NCI-H1105 (cell line): ENCODE results near the gene CENPP.

ENCODE experiments used
- DNase-seq: peaks from one replicate; lab custom pipeline; 2025; lab: John Stamatoyannopoulos, UW

CENPP gene

DNA sequence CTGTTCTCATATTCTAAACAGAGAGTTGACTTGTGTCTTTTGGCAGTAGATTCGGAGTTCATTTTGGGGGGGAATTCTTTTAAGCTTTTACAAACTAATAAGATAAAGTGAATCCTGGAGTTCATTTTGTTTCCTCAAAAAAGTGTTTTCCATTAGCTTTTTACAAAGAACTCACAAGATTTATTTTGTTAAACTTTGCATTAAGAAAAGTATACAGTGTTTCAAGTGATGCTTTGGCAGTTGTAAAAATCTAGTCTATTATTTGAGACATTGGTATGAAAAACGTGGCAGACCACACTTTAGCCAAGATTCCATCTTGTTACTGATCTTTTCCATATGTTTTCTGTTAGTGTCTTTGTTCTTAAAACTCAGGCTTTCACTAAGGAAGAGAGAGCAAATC, 99.7 kb downstream of the CENPP start:
- DNase-seq = no peak

DNA sequence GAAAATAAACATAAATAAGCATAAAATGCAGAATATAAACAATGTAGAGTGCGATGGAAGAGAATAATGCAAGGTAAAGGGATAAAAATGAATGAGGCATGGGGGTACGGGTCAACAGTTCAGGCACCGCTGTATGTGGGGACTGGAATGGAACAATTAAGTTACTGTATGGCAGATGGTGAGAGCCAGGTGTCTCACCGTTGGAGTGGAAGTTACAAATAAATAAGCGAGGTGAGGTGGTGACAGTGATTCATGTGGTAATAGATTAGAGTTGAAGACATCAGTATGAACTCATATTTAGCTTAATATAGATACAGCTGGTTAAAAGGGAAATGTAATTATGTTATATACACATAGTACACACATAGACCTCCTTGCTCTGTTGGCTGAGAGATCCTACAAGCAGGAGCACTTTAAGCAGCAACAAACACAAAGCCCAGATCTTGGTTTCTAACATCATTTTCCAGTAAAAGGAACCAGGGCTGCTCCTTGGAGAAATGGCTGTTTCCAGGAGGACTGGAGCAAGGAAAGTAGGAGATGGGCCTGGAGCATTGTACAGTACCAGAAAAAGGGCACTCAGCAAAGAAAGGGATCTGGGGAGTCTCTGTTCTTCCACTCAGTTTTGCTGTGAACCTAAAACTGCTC, 100.9 kb downstream of the CENPP start:
- peak; percentile 12 for DNase-seq

DNA sequence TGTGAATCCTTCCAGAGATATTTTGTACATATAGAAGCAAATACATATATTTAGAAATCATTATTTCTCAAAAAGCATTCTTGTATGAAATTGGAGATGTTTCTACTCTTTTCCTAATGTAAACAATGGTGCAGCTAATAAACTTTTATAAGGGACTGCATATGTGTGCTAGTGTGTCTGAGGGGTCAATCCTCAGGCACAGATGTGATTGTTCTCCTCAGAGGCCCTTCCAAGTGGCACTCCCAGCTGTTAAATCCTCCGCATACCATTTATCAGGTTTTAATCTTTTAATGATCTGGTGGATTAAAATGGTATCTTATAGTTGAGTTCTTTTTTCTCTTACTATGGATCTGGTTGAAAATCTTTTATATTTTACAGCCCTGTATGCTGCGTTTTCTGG, 104.1 kb downstream of the CENPP start:
- DNase-seq = no peak

DNA sequence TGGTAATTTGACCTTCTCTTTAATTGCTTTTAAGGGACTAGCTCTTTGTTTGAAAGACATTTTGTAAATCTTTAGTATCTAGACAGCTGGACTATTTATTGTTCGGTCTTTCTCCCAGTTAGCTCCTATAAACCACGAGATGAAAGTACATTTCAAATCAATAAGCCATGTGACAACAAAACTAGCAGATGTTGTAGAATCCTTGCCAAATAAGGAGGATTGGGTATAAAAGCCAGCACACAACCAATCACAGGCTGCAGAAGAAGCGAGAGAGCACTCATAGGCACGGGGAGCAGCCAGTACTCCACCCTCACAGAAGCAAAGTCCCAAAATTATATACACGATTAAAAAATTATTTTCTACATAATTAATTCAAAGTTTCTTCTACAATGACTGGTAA, 106.6 kb downstream of the CENPP start:
- no peak for DNase-seq

DNA sequence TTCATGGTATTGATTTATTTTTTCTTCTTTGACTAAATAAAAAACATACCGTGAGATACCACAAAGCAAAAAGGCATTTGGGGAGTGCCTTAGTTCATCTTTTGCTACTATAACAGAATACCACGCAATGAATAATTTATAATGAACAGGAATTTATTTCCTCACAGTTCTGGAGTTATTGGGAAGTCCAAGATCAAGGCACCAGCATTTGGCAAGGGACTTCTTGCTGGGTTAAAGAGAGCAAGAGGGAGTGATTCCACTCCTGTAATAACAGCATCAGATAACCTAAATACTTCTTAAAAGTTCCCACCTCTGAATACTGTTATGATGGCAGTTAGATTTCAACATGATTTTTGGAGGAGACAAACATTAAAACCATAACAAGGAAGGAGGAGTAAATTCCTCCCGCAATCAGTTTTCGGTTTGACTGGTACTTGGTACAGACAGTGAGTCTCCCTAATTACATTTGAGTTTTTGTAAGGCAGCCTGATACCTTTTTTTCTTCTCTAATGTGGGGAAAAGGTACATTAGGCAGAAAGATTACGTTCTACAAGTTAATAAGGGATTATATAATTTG, 107.3 kb downstream of the CENPP start:
- no peak for DNase-seq

DNA sequence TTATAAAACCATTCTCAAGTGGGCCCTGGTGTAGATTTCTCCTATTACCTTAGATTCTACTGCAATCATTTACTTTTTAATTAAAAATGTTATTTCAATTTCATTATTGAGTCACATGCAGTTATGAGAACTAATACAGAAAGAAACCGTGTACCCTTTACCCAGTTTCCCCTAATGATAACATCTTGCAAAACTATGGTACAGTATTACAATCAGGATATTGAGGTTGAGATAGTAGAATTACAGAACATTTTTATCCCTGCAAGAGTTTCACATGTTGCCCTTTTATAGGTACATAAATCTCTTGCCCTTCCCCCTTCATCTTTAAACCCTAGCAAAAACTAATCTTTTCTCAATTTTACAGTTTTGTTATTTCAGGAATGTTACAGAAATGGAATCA, 109.5 kb downstream of the CENPP start:
- DNase-seq = no peak

DNA sequence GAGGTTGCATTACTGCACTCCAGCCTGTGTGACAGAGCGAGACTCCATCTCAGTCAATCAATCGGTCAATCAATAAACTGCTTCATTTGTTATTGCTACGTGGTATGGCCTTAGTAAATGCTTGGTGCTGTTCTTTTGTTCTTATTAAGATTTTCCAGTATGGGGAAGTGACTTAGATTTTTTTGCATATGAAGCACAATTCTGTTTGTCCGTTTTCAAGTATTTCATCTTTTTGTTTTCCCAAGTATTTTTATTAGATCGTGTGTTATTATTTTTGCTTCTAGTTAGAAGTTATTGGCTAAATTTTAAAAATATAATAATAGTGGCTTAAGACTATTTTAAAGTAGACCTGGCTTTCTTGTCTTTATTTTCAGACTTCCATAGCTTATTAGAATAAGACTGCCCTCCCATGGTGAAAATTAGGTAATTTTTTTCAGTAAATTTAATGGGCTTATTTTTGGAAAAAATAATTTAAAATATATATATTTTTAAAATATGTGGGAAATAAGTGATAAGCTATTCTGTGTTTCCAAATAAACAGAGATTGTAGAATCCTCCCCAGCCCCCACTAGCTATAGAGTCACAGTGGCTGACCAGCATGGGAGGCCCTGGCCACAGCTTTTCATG, 113.3 kb downstream of the CENPP start:
- DNase-seq = no peak

DNA sequence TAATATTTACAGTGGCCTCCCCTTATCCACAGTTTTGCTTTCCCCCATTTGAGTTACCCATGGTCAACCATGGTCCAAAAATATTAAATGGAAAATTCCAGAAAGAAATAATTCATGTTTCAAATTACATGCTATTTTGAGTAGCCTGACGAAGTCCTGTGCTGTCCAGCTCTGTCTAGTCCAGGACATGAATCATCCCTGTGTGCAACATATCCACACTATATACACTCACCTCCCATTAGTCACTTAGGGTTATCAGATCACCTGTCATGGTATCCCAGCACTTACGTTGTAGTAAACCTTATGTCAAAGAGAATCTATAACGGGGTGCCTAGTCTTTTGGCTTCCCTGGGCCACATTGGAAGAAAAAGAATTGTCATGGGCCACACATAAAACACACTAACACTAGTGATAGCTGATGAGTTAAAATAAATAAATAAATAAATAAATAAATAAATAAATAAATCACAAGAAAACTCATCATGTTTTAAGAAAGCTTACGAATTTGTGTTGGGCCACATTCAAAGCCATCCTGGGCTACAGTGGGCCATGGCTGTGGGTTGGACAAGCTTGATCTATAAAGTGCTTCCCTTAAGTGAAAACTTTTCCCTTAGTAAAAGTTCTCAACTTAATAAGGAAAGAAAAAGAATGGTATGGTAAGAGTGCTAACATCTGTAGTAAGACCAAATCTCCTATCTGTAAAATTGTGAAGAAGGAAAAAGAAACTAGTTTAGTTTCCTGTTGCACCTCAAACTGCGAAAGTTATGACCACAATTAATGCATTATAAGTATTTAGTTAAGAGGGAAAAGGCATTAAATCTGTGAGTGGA, 114.4 kb downstream of the CENPP start:
- no peak for DNase-seq

DNA sequence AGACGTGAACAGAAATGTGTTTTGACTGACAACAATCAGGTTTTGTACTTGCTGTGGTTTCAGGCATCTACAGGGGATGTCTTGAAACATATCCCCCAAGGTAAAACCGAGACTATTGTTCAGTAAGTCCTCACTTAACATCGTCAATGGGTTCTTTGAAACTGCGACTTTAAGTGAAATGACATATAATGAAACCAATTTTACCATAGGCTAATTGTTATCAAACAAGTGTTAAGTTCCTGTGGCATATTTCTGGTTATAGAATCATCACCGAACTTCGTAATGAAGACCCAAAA, 114.9 kb downstream of the CENPP start:
- DNase-seq = no peak

DNA sequence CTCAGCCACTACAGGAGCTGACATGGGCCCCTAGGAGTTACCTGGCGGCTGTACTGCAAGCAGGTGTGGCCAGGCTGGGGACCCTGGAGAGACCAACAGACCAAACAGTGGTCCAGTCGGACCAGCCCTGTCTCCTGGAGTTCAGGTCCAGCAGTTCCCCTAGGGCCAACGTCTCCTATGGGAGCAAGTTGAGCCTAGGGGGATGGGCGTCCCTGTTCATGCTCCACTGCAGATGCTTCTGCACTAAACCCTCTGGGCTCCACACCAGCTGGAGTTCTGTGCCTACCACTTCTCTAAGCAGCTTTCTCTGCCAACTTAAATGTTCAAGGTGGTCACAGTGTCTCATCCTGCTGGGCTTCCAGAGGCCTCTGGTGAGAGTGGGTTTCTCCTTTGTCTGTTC, 119.1 kb downstream of the CENPP start:
- DNase-seq = no peak

DNA sequence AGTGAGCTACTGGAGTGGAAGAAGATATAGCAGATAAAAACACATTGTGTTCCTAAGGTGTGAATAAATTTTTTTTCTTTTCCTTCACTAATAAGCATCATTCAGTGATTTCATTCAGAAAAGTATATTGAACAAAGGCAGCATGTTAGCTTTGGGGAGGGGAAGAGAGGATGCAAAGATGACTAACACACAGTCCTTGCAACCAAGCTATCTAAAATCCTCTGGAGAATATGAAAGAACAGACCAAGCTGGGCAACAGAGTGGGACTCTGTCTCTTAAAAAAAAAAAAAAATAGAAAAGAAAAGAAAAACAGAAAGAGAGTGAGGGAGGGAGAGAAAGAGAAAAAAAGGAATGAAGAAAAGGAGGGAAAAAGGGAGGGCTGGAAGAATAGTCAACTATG, 120.8 kb downstream of the CENPP start:
- no peak for DNase-seq

DNA sequence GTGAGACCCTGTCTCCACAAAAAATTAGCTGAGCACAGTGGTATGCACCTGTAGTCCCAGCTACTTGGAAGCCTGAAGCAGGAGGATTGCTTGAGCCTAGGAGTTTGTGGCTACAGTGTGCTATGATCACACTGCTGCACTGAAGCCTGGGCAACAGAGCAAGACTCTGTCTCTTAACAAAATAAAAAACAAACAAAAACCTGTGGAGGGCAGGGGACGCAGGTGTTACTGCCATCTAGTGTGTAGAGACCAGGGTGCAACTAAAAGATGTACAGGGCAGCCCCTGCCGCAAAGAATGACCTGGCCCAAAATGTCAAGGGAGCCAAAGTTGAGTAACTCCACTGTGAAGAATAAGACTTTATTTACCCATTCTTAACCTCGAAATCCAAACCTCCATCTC, 129.5 kb downstream of the CENPP start:
- no peak for DNase-seq

DNA sequence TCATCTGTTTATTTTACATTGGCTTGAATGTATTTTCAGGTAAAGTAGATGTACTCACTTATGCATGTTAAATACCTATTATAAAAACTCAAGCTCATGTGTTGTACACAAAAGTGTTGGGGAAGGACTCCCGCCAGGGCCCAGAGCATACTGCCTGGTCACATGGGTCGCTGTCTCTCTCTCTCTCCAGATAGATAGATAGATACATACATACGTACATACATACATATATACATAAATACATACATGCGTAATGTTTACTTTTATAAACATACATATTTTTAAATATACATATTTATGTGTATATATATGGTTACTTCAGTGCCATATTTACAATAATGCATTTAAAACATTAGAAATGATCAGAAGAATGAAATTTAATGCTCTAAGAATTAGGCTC, 131.8 kb downstream of the CENPP start:
- no peak for DNase-seq

DNA sequence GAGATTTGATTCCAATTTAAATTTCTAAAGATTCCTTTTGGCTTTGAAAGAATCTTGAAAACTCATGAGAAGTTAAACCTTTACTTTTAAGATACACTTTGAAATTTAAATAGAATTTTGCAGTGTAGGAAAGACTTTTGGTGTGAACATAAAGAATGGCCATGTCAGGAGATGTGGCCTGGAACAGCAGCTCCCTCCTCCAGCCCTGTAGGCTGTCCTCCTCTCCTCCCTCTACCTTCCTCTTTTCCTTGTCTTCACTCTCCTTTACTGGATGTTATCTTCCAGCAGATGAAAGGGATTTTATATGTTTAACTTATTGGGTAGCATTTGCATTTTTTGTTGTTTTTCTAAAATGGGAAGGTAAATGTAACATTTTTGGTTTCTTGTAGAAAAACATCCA, 137.6 kb downstream of the CENPP start:
- DNase-seq = no peak

DNA sequence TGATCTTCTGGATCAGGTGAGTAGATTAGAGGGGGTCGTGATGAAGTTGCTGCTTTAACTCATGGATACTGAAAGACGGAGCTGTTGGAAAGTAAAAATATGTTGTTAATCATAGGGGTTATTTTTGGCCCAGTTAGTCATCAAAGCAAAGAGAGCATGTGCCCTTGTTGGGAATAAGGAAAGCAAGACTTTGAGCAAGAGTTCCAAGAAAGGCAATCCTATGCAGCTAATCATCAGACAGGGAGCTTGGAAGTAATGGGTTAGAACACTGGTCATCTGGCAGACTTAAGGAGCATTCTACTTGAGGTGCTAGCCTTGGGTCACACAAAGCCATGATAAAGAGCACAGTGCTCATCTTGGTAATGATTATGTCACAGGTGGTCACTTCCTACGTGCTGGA, 138.2 kb downstream of the CENPP start:
- DNase-seq = no peak

DNA sequence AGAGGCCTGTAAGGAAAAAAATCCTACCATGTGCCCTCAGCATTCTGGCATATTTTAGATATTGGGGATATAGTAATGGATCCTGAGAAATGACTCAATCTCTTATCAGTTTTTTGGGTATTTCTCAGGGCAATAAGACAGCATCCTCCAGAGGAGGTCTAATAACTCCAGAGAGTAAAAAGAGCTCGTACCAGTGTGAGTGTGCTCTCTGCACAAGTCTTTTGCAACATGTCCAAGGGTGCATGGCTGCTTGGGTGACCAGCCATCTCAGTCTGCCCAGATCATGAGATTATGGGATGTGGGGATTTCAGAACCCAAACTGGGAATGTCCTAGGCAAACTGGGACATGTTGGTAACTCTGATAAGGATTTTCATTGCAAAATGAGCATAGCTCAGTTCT, 141.3 kb downstream of the CENPP start:
- DNase-seq = no peak

DNA sequence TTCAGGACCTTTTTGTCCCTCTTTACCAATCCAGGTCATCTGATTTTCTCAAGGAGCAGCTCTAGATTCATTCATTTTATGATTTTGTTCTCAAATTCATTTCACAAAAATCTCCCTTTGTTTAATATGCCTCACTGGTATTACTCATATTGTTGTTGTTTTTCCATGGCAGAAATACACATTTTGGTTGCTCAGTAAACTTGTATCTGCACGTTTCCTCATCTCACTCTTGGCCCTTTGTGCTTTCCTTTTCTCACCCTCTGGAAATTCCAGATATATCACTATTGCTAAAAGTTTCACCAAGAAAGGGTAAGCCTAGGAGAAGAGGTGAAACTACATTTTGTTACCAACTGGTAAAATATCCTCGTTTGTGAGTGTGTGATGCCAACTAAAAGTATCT, 141.8 kb downstream of the CENPP start:
- DNase-seq = no peak

DNA sequence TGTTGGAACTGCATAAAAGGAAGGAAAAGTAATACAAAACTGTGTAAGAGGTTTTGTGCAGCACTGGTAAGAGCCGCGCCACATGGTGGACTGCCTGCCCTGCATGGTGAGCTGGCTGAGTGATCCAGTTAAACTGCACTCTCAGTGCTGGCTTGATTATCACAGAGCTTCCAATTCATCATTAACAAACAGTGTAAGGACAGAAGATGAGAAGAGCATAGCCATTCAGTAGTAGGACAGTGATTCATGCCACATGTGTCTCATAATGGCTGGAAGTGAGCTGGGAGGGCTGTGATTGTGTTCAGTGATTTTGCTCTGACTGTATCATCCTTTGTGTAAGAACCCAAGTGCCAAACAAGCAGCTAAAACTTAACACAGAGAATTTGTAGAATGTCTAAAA, 142.5 kb downstream of the CENPP start:
- no peak for DNase-seq

DNA sequence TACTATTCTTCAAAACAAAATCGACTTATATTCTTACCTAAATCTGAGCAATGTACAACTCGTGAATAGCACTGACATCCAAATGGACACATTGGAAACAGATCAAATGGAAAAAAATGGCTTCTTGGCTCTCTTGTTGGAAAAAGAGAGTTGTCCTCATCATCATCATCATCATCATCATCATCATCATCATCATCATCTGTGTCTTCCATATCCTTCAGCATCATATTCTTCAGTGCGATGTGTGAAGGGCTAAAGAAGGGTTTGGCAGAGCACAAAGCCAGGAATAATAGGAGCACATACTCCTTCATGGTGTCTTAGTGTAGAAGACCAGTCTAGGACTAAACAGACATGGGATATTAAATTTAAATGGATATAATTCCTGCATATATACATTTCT, 148.8 kb downstream of the CENPP start:
- no peak for DNase-seq

DNA sequence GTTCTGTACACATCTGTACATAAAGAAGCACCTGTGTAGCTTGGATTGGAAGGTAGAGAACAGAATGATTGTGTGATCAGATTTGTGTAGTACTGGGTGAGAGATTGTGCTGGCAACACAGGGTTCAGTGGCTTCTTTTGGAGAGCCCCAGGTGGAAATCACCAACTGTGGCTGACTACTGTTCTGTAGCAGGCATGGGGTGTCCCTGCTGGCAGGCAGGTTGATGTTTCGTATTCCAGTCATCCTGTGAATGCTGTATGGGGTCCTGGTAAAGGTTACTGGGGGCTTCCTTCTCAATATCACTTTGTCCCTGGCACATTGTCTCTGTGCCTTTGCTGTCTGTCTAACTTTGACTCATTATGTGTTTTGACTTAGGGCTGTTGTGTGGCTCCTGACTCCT, 151.2 kb downstream of the CENPP start:
- no peak for DNase-seq

DNA sequence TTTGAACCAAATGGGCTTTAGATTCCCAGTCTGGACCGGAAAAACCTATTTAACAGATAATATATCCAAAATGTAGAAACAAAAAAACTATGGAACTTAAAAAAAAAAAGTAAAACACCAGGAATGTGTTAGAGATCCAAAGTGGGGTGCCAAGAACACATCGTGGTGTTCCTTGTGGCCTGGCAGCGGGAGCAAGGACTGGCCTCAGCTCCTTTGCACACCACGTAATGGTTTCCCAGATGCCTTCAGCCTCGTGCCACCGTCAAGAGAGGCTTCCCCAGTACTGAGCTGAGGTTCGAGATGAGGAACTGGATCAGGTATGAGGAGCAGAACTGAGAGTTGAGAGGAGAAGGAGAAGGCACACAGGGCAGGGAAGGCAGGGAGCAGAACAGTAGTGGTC, 153.0 kb downstream of the CENPP start:
- no peak for DNase-seq

DNA sequence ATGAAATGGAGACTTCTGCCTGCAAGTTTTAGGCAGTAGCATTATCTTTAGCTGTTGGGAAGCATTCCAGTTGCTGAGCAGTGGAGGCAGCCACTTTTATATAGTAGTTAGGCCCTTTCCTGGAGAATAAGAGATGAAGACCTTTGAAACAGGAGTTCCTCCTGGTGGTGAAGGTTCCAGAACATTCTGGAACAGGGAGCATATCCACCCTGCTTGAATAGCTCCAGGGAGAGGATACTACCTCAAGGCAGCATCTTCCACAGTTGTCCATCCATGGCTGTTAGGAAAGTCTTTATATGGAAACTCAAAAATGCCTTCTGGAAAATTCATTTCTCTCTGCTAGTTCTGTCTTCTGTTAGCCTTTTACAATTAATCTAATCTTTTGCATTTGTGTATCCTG, 153.6 kb downstream of the CENPP start:
- no peak for DNase-seq

DNA sequence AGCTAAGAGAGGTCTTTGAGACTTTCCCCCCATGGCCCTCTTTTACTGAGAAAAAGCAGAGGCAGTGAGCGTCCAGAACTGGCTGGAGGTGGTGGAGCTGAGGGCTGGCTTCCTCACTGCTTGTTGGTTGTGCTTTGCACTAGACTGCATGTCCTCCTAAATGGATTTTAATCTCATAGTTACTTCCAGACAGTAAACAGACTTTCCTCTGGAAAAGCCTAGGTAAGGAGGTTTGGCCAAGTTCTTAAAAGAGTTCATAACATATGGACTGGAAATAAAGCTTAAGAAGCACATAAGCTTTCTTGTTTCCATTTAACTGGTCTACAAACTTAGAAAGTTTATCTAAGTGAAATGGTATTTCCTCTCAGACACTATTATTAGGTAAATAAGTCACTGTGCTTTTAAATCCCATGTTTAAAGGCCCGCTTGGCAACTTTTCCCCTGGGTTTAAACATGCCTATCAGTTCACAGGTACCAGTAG, 154.6 kb downstream of the CENPP start:
- no peak for DNase-seq
